Islet precursor cell (in vitro differentiated cells): ENCODE data around the gene CDKL2.
"Not testable (repeated sequence)": the region's sequence is repeated elsewhere in the genome, so short reads cannot be mapped to it uniquely, and the experiment has no call there.

Experiments
- DNase-seq: peaks from one replicate; pipeline ENCODE4 v3.0.0-alpha.2; 2018

CDKL2 gene

GRCh38 chr4:75630174-75630936 lies at the start of gene CDKL2:
Gene CDKL2, minus strand, starts transcription at chr4:75630528. Its CDS starts 4,540 bp downstream, at chr4:75625988.
- peak; percentile 93 for DNase-seq

DNA sequence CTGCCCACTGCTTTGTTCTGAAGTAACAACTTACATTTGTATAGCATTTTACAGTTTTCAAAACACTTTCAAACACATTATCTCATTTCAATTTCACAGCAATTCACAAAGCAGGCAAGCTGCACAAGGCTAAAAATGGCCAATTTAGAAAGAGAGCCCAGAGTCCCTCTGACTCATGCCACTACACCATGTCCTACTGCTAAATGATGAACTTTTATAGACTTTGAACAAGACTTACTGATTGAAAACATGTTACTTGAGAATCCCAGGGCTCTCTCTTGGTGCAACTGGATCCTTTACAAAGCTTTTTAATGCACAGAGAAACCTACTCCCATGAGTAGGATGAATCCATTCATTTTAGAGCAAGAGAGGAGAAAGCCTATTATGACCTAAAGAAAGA lies 48.6 kb upstream of the CDKL2 start:
- DNase-seq: no peak

DNA sequence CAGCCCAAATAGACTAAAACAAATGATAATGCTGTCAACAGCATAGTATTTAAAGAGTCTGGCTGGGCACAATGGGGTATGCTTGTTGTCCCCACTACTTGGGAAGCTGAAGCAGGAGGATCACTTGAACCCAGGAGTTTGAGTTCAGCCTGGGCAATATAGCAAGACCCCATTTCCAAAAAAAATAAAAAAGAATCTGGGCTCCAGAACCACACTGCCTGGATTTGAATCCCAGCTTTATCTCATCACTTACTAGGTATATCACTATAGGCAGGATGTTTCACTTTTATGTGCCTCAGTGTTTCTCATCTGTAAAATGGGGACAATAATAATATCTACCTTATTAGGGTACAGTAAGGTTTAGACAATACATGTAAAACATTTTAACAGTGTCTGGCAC lies 48.1 kb upstream of the CDKL2 start:
- no peak for DNase-seq

GRCh38 chr4:75675004-75675531 lies 44.7 kb upstream of the CDKL2 start:
- DNase-seq: peak; percentile 77

DNA sequence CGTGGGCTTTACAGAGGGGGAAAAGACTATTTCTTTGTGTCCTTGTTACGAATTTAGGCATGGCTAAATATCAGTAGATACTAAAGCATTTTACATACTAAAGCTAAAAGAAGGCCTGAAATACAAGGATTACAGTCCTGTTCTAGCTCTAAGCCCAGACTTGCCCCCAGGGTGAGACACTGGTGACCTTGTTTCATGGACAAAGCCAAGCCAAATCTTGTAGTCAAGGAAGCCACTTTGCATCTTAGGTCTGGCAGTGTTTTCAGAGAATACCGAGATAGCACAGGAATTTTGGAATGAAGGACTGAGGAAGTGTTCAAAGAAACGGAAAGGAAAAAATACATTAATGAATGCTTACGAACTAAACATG lies 43.6 kb upstream of the CDKL2 start:
- DNase-seq: peak; percentile 78

- DNase-seq: peak; percentile 99
These were observed 43.0 kb upstream of the CDKL2 start, which contains the start of gene G3BP2 for GRCh38 chr4:75673027-75673958. Gene G3BP2, minus strand, starts transcription at chr4:75673411. Its CDS starts 11,386 bp downstream, at chr4:75662025.

DNA sequence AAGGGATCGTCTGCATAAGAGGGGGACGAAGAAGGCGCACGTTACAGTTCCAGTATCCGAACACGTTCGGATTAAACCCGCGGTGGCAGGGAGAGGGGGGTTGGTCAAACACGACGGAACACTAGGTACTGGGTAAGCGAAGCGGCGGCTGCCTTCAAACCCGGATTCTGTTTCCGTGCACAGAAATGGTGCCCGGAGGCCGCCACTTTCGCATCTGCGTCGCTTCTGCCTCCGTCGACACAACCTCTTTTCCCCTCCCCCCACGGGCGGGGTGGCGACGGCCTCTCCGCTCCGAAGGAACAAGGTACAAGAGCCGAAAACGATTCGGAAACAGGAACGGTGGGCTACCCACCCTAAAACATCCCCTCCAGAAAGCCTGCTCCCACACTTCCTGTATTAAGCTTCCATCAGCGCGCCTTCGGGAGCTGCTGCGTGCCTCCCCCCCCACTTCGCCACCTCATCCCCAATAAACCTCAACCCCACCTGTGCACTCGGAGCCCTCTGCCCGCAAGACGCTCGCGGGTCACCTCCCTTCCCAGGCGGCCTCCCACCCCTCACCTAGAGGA lies 42.2 kb upstream of the CDKL2 start:
- peak; percentile 75 for DNase-seq

DNA sequence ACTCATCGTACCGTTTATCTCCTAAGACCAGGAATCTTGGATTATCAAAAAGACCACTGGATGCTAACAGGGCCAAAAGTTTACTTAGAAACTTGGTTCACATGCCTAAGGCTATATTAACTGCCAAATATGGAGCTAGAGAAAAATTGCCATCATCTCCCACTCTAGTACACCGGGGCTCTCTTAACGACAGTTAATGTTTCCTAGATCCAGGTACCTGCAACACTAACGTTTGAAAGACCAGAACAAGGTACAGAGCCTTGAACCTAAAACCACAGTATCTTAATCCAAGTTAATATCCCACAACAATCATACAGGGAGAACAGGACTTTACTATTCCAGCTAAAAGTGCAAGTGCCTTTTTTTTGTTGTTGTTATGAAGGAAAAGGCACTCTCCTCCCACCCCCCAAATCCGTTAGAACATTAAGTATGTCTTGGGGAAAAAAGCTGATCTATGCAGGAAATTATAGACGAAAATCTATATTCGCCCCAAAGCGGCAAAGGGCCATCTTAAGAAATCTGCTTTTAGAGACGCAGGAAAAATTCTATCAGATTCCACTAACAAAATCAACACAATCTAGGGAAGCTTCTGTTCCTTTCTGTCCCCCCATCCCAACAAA lies 41.6 kb upstream of the CDKL2 start:
- no peak for DNase-seq

DNA sequence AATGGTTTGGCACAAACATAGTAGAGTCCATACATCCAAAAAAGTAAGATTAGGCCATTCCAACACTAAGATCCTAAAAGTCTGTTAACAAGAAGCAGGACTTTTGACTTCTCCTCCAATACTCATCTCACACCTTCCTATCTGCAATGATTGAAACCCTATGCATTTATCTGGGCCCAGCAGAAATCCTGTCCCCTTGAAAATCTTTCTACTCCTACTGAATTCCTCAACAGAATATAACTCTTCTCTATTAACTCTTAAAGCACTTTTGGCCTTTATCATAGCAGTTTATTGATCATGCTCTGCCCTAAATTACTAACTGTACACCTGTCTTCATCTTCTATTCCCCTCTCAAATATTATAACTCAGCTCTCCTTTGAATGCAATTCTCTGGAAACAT lies 38.3 kb upstream of the CDKL2 start:
- DNase-seq: no peak

- DNase-seq: not testable (repeated sequence)
These were observed 37.3 kb upstream of the CDKL2 start for GRCh38 chr4:75667636-75668035.

GRCh38 chr4:75666299-75666698 lies 36.0 kb upstream of the CDKL2 start:
- DNase-seq: no peak

DNA sequence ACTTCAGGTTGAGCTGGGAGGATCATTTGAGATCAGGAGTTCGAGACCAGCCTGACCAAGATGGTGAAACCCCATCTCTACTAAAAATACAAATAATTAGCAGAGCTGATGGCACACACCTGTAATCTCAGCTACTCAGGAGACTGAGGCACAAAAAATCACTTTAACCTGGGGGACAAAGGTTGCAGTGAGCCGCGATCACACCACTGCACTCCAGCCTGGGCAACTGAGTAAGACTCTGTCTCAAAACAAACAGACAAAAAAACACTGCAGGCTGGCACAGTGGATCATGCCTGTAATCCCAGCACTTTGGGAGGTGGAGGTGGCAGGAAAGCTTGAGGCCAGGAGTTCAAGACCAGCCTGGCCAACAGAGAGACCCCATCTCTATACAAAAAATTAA lies 34.3 kb upstream of the CDKL2 start:
- DNase-seq: not testable (repeated sequence)

DNA sequence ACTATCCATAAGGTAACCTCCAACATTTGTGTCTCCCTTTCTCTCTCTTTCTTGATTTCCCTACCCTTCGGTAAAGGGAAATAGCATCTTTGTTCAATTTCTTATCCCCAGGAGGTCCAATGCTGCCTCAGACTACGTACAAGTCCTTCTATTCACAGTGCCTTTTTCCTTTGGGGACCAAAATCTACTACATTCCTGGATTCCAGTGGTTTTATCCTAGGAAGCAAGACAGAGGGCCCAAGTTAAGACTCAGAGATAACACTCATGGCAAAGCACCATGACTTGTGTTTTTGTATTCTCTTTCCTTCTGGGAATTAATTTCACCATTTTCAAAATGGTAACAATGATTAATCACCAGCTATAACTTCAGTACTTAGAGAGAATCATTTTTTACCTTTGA lies 32.3 kb upstream of the CDKL2 start:
- DNase-seq: no peak

DNA sequence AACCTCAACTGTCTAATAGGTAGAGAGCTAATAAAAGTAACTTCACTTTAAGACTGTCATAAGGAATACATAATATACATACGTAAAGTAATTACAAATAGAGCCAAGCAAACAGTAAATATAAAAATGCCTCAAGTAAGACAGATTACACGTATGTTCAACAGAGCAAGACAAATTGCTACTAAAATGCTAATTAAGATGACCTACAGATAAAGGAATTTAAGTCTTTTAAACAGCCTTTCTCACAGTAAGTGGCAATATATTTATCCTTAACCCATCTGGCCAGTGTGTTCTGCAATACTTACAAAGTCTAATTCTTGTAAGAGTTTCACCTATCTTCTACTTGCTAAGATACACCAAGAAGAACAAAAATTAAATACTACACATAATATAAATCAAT lies 30.2 kb upstream of the CDKL2 start:
- DNase-seq: no peak

DNA sequence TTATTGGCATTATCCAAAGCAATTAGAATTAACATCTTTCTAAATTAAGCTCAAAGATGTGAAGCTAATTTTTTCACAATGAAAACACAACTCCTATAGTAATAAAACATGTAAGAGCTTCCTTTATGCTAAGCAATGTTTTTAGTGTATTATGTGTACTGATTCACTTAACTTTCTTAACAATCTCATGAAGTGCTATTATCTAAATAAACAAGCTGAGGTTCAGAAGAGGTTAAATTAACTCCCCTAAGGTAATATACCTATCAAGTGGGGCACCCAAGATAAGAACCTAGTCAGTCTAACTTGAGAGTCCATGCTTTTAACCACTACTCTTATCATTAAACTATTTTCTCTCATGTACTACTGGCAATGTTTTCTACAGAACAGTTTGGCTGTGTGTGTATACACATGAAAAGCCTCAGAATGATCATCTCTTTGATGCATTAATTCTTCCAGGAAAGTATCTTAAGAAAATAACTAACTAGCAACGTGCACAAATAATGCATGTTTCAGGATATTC lies 29.2 kb upstream of the CDKL2 start:
- no peak for DNase-seq

DNA sequence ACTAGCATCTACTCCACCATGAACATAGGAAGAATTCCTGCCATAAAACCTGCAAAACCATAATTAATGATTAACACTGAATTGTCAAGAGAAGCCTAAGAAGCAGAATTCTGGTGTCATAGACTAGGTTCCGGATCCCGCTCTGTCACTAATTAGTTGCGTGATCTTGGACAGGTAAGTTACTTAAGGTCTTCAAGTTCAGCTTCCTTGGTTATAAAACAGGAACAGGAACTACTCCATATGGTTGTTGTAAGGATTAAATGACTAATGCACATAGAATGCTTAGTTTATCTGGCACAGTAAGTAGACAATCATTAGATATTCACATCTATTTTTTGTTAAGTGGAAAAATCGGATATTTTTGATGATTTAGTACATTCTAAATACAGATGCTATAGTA lies 28.5 kb upstream of the CDKL2 start:
- DNase-seq: no peak

GRCh38 chr4:75655562-75655961 lies 25.2 kb upstream of the CDKL2 start:
- DNase-seq: no peak

GRCh38 chr4:75654905-75655304 lies 24.6 kb upstream of the CDKL2 start:
- DNase-seq: no peak

- no peak for DNase-seq
These were observed 23.6 kb upstream of the CDKL2 start for GRCh38 chr4:75653845-75654503.

- no peak for DNase-seq
These were observed 13.8 kb upstream of the CDKL2 start for GRCh38 chr4:75644095-75644494.

DNA sequence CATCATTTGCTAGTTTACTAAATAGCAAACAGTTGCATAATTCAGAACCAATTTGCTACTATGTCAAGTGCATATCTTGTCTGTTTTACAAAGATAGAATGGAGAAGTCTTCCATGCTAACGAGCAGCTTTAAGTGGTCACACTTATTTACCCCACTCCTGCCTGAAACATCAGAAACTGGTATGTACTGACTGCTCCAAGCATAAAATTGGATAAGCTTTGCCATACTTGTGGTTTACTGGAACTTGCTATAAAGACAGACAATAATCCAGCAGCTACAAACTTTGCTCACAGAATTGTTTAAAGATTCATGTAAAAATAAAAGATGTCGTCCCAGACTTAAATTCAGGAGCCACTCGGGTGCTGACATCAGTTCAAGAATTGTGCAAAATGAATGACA lies 13.3 kb upstream of the CDKL2 start:
- no peak for DNase-seq

DNA sequence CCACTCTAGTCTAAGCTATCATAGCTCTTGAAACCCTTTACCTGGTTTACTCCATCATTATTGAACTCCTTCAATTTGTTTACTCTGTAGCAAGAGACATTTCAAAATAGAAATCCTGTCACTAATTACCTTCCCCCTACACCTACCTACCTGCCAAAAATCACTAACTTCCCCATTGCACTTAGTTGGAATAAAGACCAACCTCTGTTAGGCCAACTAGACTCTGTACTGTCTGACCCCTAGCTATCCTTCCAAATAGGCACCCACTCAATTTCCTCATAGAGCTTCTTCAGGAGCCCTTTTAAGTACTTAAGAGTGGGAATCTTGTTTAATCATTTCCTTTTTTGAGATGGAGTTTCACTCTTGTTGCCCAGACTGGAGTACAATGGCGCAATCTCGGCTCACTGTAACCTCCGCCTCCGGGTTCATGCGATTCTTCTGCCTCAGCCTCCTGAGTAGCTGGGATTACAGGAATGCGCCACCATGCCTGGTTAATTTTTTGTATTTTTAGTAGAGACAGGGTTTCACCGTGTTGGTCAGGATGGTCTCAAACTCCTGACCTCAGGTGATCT lies 8.9 kb upstream of the CDKL2 start:
- DNase-seq: no peak
